CD4-positive, alpha-beta T cell treated with Interleukin-17A for 4 hours (primary cell): Measurements from ENCODE around the gene BPIFB2.

Source experiments
- DNase-seq: peaks from one replicate; pipeline ENCODE4 v3.0.0-alpha.2; 2020; ENCODE audit warnings: mixed read lengths

The BPIFB2 gene

GRCh38 chr20:33071198-33071597 is 63.7 kb downstream of the BPIFB2 start:
- no peak for DNase-seq

DNA sequence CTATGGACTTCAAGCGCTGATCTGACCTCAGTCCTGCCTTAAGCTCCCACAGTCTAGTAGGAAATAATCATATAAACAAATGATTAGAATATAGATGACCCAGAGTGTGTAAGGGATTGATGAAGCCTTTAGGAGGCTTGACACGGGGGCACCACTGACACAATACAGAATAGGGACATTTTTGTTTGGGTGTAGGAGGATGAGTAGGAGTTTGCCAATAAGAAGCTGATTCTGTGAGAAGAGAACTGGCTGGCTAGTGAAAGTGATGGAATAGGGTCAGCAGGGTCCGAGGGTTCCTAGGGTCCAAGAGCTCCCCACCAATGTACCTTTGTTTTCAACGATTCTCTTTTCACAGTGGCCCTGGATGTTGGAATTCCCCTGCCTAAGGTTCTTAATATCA is 64.9 kb downstream of the BPIFB2 start:
- DNase-seq = no peak

DNA sequence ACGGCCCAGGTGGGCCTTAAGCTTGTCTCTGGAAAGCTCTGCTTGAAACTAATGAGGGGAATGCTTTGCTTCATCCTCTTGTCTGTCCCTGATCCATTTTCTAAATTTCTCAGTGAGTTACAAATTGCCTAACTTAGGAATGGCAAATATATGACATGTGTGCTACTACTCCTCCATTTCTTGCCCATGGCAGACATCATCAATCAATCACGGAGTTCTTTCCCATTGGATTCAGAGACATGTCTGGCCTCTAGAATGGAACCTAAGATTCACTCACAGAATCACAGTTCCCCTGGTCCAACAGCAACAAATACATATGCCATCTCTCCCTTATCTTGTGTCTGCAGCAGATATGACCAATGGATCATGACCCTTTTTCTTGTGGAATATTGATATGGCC is 65.3 kb downstream of the BPIFB2 start:
- no peak for DNase-seq
